ENCODE measurements around the gene PRKAR1B. TPM values are rescaled to one million over a fixed set of nuclear protein-coding genes. Genes with fewer than 3 reads are reported as not detected.

Gene PRKAR1B
- polyA plus RNA-seq, 1 of the 3 experiments (the other 2 are of a cell fraction) = 63.7 TPM

DNA sequence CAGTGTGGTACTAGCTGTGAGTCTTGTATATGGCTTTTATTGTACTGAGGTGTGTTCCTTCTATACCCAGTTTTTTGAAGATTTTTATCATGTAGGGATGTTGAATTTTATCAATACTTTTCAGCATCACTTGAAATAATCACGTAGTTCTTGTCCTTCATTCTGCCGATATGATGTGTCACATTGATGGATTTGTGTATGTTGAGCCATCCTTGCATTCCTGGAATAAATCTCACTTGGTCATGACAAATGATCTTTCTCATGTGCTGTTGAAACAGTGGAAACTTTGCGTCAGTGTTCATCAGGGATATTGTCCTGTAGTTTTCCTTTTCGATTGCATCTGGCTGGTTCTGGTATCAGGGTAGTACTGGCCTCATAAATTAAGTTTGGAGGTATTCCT, 7.1 kb upstream of the PRKAR1B start:
- CTCF ChIA-PET = interaction anchor here (0.9 to 1.3 kb wide), 2 partner anchors 40 to 69 kb away, joined by 3 read pairs; no protein-coding TSS in a partner anchor
- H3K79me2 ChIP-seq (ENCODE audit: insufficient read depth) = peaks cover 97% of the 10 kb centered on the region
- H3K36me3 ChIP-seq (replicated peaks in 1 of 2; ENCODE audit: control insufficient read depth in 1 of 2, insufficient read depth in 2 of 2, low read length in 1 of 2) = peaks cover 31 to 43% of the 10 kb centered on the region in 2 experiments
- TF ChIP-seq EP300 (IDR thresholded peaks at IDR 0.05; ENCODE audit: borderline replicate concordance in 1 of 2, low read depth in 1 of 2, low read length in 1 of 2) (no peak), RXRA (IDR thresholded peaks at IDR 0.05; ENCODE audit: borderline replicate concordance, low read depth) (no peak), RAD21 (IDR thresholded peaks at IDR 0.05; ENCODE audit: low read length) (no peak), FOSL2 (IDR thresholded peaks at IDR 0.05; ENCODE audit: borderline replicate concordance, low read depth) (no peak), GABPA (IDR thresholded peaks at IDR 0.05; ENCODE audit: low read depth) (no peak), ELF1 (IDR thresholded peaks at IDR 0.05) (no peak), RCOR1 (IDR thresholded peaks at IDR 0.05; ENCODE audit: low read length) (no peak), NFIC (IDR thresholded peaks at IDR 0.05; ENCODE audit: borderline replicate concordance) (no peak)
- TF ChIP-seq, protein P1, sequence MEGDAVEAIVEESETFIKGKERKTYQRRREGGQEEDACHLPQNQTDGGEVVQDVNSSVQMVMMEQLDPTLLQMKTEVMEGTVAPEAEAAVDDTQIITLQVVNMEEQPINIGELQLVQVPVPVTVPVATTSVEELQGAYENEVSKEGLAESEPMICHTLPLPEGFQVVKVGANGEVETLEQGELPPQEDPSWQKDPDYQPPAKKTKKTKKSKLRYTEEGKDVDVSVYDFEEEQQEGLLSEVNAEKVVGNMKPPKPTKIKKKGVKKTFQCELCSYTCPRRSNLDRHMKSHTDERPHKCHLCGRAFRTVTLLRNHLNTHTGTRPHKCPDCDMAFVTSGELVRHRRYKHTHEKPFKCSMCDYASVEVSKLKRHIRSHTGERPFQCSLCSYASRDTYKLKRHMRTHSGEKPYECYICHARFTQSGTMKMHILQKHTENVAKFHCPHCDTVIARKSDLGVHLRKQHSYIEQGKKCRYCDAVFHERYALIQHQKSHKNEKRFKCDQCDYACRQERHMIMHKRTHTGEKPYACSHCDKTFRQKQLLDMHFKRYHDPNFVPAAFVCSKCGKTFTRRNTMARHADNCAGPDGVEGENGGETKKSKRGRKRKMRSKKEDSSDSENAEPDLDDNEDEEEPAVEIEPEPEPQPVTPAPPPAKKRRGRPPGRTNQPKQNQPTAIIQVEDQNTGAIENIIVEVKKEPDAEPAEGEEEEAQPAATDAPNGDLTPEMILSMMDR (IDR thresholded peaks at IDR 0.05) = no peak
- POLR2A ChIA-PET = no interaction called here
- H3K4me3 ChIP-seq (ENCODE audit: low read depth in 2 of 2, low read length in 1 of 2) = no peak overlapping the region
- H3K4me1 ChIP-seq (ENCODE audit: control insufficient read depth in 1 of 2, insufficient read depth in 2 of 2, low read depth in 1 of 2, low read length in 1 of 2) = peaks cover 0 to 4% of the 10 kb centered on the region in 2 experiments; a peak in 1 of 4 replicates
- no peak for DNase-seq
- no peak overlapping the region for H3K27ac ChIP-seq (ENCODE audit: low read depth in 2 of 2, low read length in 1 of 2)
- H3F3A ChIP-seq (replicated peaks; ENCODE audit: insufficient read depth) = peaks cover 4% of the 10 kb centered on the region
- H3K27me3 ChIP-seq (ENCODE audit: insufficient read depth) = no peaks in the 10 kb centered on the region
- peaks cover 8% of the 10 kb centered on the region; the same call in 1 of the 2 replicates for H4K20me1 ChIP-seq (ENCODE audit: insufficient read depth)
- 94% methylated on average over 4 of the region's 4 CpGs for WGBS (ENCODE audit: low lambda C conversion rate)
- no peaks in the 10 kb centered on the region for H3K9me2 ChIP-seq
- no peak overlapping the region for H2AFZ ChIP-seq (ENCODE audit: low read depth)
- H3K4me2 ChIP-seq = no peak overlapping the region
- no peak overlapping the region for H3K9ac ChIP-seq
- H3K9me3 ChIP-seq = peaks cover 10% of the 10 kb centered on the region; the same call in 1 of the 2 replicates

DNA sequence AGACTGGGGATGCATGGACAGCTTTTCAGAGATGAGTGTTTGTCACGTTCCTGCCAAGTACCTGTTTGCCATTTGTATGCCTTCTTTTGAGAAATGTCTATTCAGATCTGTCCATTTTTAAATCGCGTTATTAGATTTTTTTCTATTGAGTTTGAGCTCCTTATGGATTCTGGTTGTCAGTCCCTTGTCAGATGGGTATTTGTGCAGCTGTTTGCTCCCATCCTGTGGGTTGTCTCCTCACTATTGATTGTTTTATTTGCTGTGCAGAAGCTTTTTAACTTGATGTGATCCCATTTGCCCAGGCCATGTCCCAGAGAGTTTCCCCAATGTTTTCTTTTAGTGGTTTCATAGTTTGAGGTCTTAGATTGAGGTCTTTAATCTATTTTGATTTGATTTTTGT, 5.5 kb upstream of the PRKAR1B start:
- Histone ChIP-seq H3K4me1 (ENCODE audit: control insufficient read depth in 1 of 2, insufficient read depth in 2 of 2, low read depth in 1 of 2, low read length in 1 of 2) (peaks cover 0 to 15% of the 10 kb centered on the region in 2 experiments; a peak in 1 of 4 replicates), H3K9ac (no peak overlapping the region), H3K79me2 (ENCODE audit: insufficient read depth) (peaks cover 97% of the 10 kb centered on the region), H4K20me1 (ENCODE audit: insufficient read depth) (peaks cover 7% of the 10 kb centered on the region; the same call in 1 of the 2 replicates), H2AFZ (ENCODE audit: low read depth) (no peak overlapping the region), H3K4me3 (ENCODE audit: low read depth in 2 of 2, low read length in 1 of 2) (no peak overlapping the region), H3K9me2 (no peaks in the 10 kb centered on the region), H3F3A (replicated peaks; ENCODE audit: insufficient read depth) (peaks cover 4% of the 10 kb centered on the region), H3K36me3 (replicated peaks in 1 of 2; ENCODE audit: control insufficient read depth in 1 of 2, insufficient read depth in 2 of 2, low read length in 1 of 2) (peaks cover 31 to 42% of the 10 kb centered on the region in 2 experiments), H3K27ac (ENCODE audit: low read depth in 2 of 2, low read length in 1 of 2) (peak overlapping the region in 1 of 2 experiments; percentile 8; a peak in 1 of 4 replicates), H3K4me2 (no peak overlapping the region), H3K9me3 (peaks cover 10% of the 10 kb centered on the region; the same call in 1 of the 2 replicates), H3K27me3 (ENCODE audit: insufficient read depth) (no peaks in the 10 kb centered on the region)
- TF ChIP-seq NRF1 (IDR thresholded peaks at IDR 0.05; ENCODE audit: low read depth, low read length) (no peak), YY1 (IDR thresholded peaks at IDR 0.05; ENCODE audit: low read depth) (no peak)
- ChIA-PET CTCF (interaction anchor here (0.7 to 1.4 kb wide), 5 partner anchors 8 to 411 kb away, joined by 3 to 6 read pairs (median 6); no protein-coding TSS in a partner anchor), POLR2A (interaction anchor here (1.3 to 2.5 kb wide), 3 partner anchors 17 to 39 kb away, joined by 3 to 12 read pairs (median 4); no protein-coding TSS in a partner anchor)
- DNase-seq = no peak
- 87% methylated on average over 3 of the region's 3 CpGs for WGBS (ENCODE audit: low lambda C conversion rate)
